Hepatocyte (in vitro differentiated cells): ENCODE data around the gene MAGEB16. TPM values are rescaled to one million over a fixed set of nuclear protein-coding genes. Genes with fewer than 3 reads are reported as not detected.

ENCODE experiments used
- DNase-seq: peaks from one replicate; pipeline ENCODE4 v3.0.0-alpha.2; 2016; ENCODE audit warnings: low spot score
- H2AFZ ChIP-seq: fragments of 200-600 bp; sonication (generic); 2 replicates; pipeline ENCODE4 v1.6.0; 2016; ENCODE audit warnings: antibody characterized with exemption, mild to moderate bottlenecking
- H3K27ac ChIP-seq: fragments of 200-600 bp; sonication (generic); 2 replicates; pipeline ENCODE4 v1.5.1; 2016; ENCODE audit warnings: mild to moderate bottlenecking
- H3K27me3 ChIP-seq: fragments of 200-600 bp; sonication (generic); 2 replicates; pipeline ENCODE4 v1.6.1; 2016
- H3K36me3 ChIP-seq: fragments of 200-600 bp; sonication (generic); replicated peaks from 2 replicates; pipeline ENCODE4 v1.5.1; 2016; ENCODE audit warnings: low read depth; ENCODE audit not compliant: insufficient read depth
- H3K4me1 ChIP-seq: fragments of 200-600 bp; sonication (generic); 2 replicates; pipeline ENCODE4 v1.5.1; 2016; ENCODE audit warnings: mild to moderate bottlenecking, moderate library complexity; ENCODE audit not compliant: insufficient read depth
- H3K4me2 ChIP-seq: fragments of 200-600 bp; sonication (generic); 2 replicates; pipeline ENCODE4 v1.6.0; 2016
- H3K4me3 ChIP-seq: fragments of 200-600 bp; sonication (generic); 2 replicates; pipeline ENCODE4 v1.5.1; 2016; ENCODE audit warnings: mild to moderate bottlenecking
- H3K79me2 ChIP-seq: fragments of 200-600 bp; sonication (generic); 2 replicates; pipeline ENCODE4 v1.6.0; 2017; ENCODE audit warnings: mild to moderate bottlenecking
- H3K9me2 ChIP-seq: fragments of 200-600 bp; sonication (generic); replicated peaks from 2 replicates; pipeline ENCODE4 v1.6.0; 2017; ENCODE audit warnings: mild to moderate bottlenecking; ENCODE audit not compliant: insufficient read depth
- H3K9me3 ChIP-seq: fragments of 200-600 bp; sonication (generic); 2 replicates; pipeline ENCODE4 v1.5.1; 2016; ENCODE audit warnings: low read depth, mild to moderate bottlenecking
- H4K20me1 ChIP-seq: fragments of 200-600 bp; sonication (generic); 2 replicates; pipeline ENCODE4 v1.6.0; 2016; ENCODE audit warnings: mild to moderate bottlenecking; ENCODE audit not compliant: insufficient read depth, poor library complexity, severe bottlenecking
- CTCF ChIP-seq: fragments of 200-600 bp; sonication (generic); IDR thresholded peaks from 2 replicates; pipeline ENCODE4 v1.5.1; 2016; ENCODE audit warnings: antibody characterized with exemption, mild to moderate bottlenecking; ENCODE audit not compliant: poor library complexity
- EZH2 ChIP-seq: fragments of 200-600 bp; sonication (generic); IDR thresholded peaks from 2 replicates; pipeline ENCODE4 v1.6.1; 2016; ENCODE audit warnings: antibody characterized with exemption, mild to moderate bottlenecking, borderline replicate concordance
- EZH2phosphoT487 ChIP-seq: fragments of 200-600 bp; sonication (generic); IDR thresholded peaks from one replicate; pipeline ENCODE4 v1.6.1; 2018; ENCODE audit warnings: antibody characterized with exemption, mild to moderate bottlenecking, low read depth, moderate library complexity; ENCODE audit not compliant: unreplicated experiment, severe bottlenecking
- WGBS: methylation state at CpG from one replicate; pipeline ENCODE4 v1.1.6; 2016; ENCODE audit warnings: low lambda C conversion rate; ENCODE audit errors: missing lambda C conversion rate; 5-methylcytosine and 5-hydroxymethylcytosine counted together
- polyA plus RNA-seq: library from polyadenylated mRNA; unstranded; fragments of >200 nt; fragmentation: Nextera tagmentation; extraction: Ambion mirVana; gene quantifications from 2 replicates; pipeline ENCODE4 v1.2.1, GENCODE V29; 2016
- total RNA-seq: library from RNA; depleted of rRNA; stranded (reverse); fragments of >200 nt; gene quantifications from 2 replicates; pipeline ENCODE4 v1.2.3, GENCODE V29; 2014

Gene MAGEB16
- total and polyA plus RNA-seq, 2 experiments from 2014 or later, result not detected

- Histone ChIP-seq H3K4me1 (no peaks in the 10 kb centered on the region), H3K9me2 (no peaks in the 10 kb centered on the region), H3K27me3 (no peaks in the 10 kb centered on the region), H3K4me2 (no peak overlapping the region), H4K20me1 (no peaks in the 10 kb centered on the region), H3K4me3 (no peak overlapping the region), H3K27ac (no peak overlapping the region), H3K79me2 (no peaks in the 10 kb centered on the region), H2AFZ (no peak overlapping the region), H3K36me3 (no peaks in the 10 kb centered on the region), H3K9me3 (no peaks in the 10 kb centered on the region)
- TF ChIP-seq EZH2phosphoT487 (no peak), EZH2 (no peak), CTCF (no peak)
- no peak for DNase-seq
- 85% methylated on average over 2 of the region's 2 CpGs for WGBS
Measured at GRCh38 chrX:35787867-35788266, 10.3 kb upstream of the MAGEB16 start.

- Histone ChIP-seq H3K4me2 (no peak overlapping the region), H3K4me1 (no peaks in the 10 kb centered on the region)
- no peak for TF ChIP-seq EZH2phosphoT487
- no peak for TF ChIP-seq CTCF
- no peak for TF ChIP-seq EZH2
Measured at GRCh38 chrX:35800474-35800873, 2.3 kb downstream of the MAGEB16 start.

GRCh38 chrX:35809781-35810180, 11.6 kb downstream of the MAGEB16 start:
- WGBS, result 38% methylated on average over 4 of the region's 4 CpGs
- Histone ChIP-seq H3K9me3 (no peaks in the 10 kb centered on the region), H3K36me3 (no peaks in the 10 kb centered on the region), H3K27me3 (no peaks in the 10 kb centered on the region), H3K9me2 (no peaks in the 10 kb centered on the region), H3K79me2 (no peaks in the 10 kb centered on the region), H2AFZ (no peak overlapping the region), H3K4me3 (no peak overlapping the region), H3K4me1 (no peaks in the 10 kb centered on the region), H3K4me2 (no peak overlapping the region), H4K20me1 (no peaks in the 10 kb centered on the region), H3K27ac (peak overlapping the region; percentile 49)
- DNase-seq, result no peak
- TF ChIP-seq CTCF, result no peak
- no peak for TF ChIP-seq EZH2
- no peak for TF ChIP-seq EZH2phosphoT487

More at GRCh38 chrX:35800474-35800873, 2.3 kb downstream of the MAGEB16 start:
- no peak for DNase-seq
- Histone ChIP-seq H2AFZ (no peak overlapping the region), H4K20me1 (no peaks in the 10 kb centered on the region), H3K4me3 (no peak overlapping the region), H3K79me2 (no peaks in the 10 kb centered on the region), H3K9me3 (no peaks in the 10 kb centered on the region), H3K36me3 (no peaks in the 10 kb centered on the region), H3K9me2 (no peaks in the 10 kb centered on the region), H3K27ac (no peak overlapping the region), H3K27me3 (no peaks in the 10 kb centered on the region)
- WGBS, result 88% methylated on average over 5 of the region's 5 CpGs

- H3K9me3 ChIP-seq, result no peaks in the 10 kb centered on the region
- TF ChIP-seq EZH2 (no peak), CTCF (no peak), EZH2phosphoT487 (no peak)
- H4K20me1 ChIP-seq, result no peaks in the 10 kb centered on the region
- no peak overlapping the region for H3K4me3 ChIP-seq
- no peak overlapping the region for H3K27ac ChIP-seq
- WGBS, result 59% methylated on average over 4 of the region's 4 CpGs
- H3K4me2 ChIP-seq, result no peak overlapping the region
- H3K36me3 ChIP-seq, result no peaks in the 10 kb centered on the region
- H3K9me2 ChIP-seq, result no peaks in the 10 kb centered on the region
- H3K79me2 ChIP-seq, result no peaks in the 10 kb centered on the region
- H3K27me3 ChIP-seq, result no peaks in the 10 kb centered on the region
- no peak for DNase-seq
- no peak overlapping the region for H2AFZ ChIP-seq
- no peaks in the 10 kb centered on the region for H3K4me1 ChIP-seq
Measured at GRCh38 chrX:35819241-35819640, 21.1 kb downstream of the MAGEB16 start.
